Testis (tissue), 2 donors: ENCODE results near the gene DENND1A.

ENCODE experiments used
- CTCF ChIP-seq, 3 experiments: fragments of 450-650 bp in 2 of 3; fragments of 200-600 bp in 1 of 3; sonication (generic) in 1 of 3; IDR thresholded peaks; one replicate each; pipeline ENCODE4 v1.5.1; 2016 to 2019; ENCODE audit warnings: antibody characterized with exemption in 3 of 3, mild to moderate bottlenecking in 2 of 3, moderate library complexity in 1 of 3
- POLR2A ChIP-seq: fragments of 450-650 bp; IDR thresholded peaks from one replicate; pipeline ENCODE4 v1.6.1; 2017; ENCODE audit warnings: antibody characterized with exemption, mild to moderate bottlenecking, moderate library complexity

GRCh38 chr9:123347289-123348060 is 582.5 kb downstream of the DENND1A start:
- no peak for TF ChIP-seq CTCF (IDR thresholded peaks at IDR 0.05)
- no peak for TF ChIP-seq POLR2A
